ENCODE results near the gene NSUN5. TPM values are rescaled to one million over a fixed set of nuclear protein-coding genes. Genes with fewer than 3 reads are reported as not detected.

Gene NSUN5
- 55.8 and 56.2 TPM in 2 replicates for total RNA-seq (2021; fragmentation: NEBNext Ultra II Directional; extraction: Animal tissue kit (Norgen Biotek cat#: 25700))
- 89.0 and 110 TPM in 2 replicates for polyA plus RNA-seq (2011; rRNA removed)
- 78.6 TPM for polyA plus RNA-seq (2011; cell fraction: cytosol; rRNA removed)
- 129 TPM for polyA plus RNA-seq (2011; cell fraction: nucleus; rRNA removed)
- polyA plus RNA-seq (2012, experiment 1 of 2): 42.7 to 66.1 TPM (median 61.8 TPM) in 4 replicates
- polyA plus RNA-seq (2012, experiment 2 of 2): 70.2 TPM
- 34.2 TPM for polyA plus RNA-seq (2013, experiment 1 of 2)
- polyA plus RNA-seq (2013, experiment 2 of 2): 31.1 TPM
- 33.9 and 41.3 TPM in 2 replicates for polyA minus RNA-seq (2011; rRNA and poly(A)+ RNA removed)
- polyA minus RNA-seq (2011; cell fraction: cytosol; rRNA and poly(A)+ RNA removed): 46.5 TPM
- polyA minus RNA-seq (2011; cell fraction: nucleus; rRNA and poly(A)+ RNA removed): 33.1 TPM
- long read RNA-seq, experiment 1, transcript NSUN5-204 (10 exons, 1,663 nt): major isoform, 18 of 85 reads
- long read RNA-seq, experiment 1, partial matches to known transcripts: 60 of 85 reads
- long read RNA-seq, experiment 1, other reads (novel, unspliced or antisense): 3 of 85 reads
- long read RNA-seq, experiment 2, transcript NSUN5-201 (9 exons, 1,672 nt): minor isoform, 6 of 76 reads
- long read RNA-seq, experiment 2, transcript NSUN5-202 (10 exons, 1,602 nt): minor isoform, 5 of 76 reads
- long read RNA-seq, experiment 2, transcript NSUN5-204 (10 exons, 1,663 nt): major isoform, 57 of 76 reads
- long read RNA-seq, experiment 2, partial matches to known transcripts: 4 of 76 reads
- long read RNA-seq, experiment 2, other reads (novel, unspliced or antisense): 4 of 76 reads

- Histone ChIP-seq H3K27ac (ENCODE audit: low read depth, low read length) (no peak within 1 kb of the TSS), H3K18ac (ENCODE audit: extremely low read depth, low read length) (no peak within 1 kb of the TSS; the same call in none of the 2 replicates), H2BK15ac (ENCODE audit: low read length) (no peak within 1 kb of the TSS), H3K4ac (replicated peaks; ENCODE audit: insufficient read length, low read depth, low read length) (no peak within 1 kb of the TSS), H3K79me2 (ENCODE audit: control insufficient read depth in 1 of 2, insufficient read depth in 2 of 2, low read length in 2 of 2) (peaks cover 3 to 21% of the 10 kb centered on the region in 2 experiments; a peak in 3 of 4 replicates), H2AFZ (ENCODE audit: low read length) (no peak within 1 kb of the TSS), H4K20me1 (replicated peaks in 1 of 2; ENCODE audit: control insufficient read depth in 1 of 2, insufficient read depth in 2 of 2, low read length in 2 of 2) (peaks cover 0 to 2% of the 10 kb centered on the region in 2 experiments), H3K14ac (ENCODE audit: insufficient read length) (no peak within 1 kb of the TSS), H3K56ac (replicated peaks; ENCODE audit: insufficient read length, low read depth, low read length) (no peak within 1 kb of the TSS), H2AK5ac (ENCODE audit: low read depth, low read length) (0 out of 2 replicates have a peak within 1 kb of the TSS, but pooled peaks have one; percentile 6), H3K79me1 (ENCODE audit: low read depth, low read length) (peaks cover 2% of the 10 kb centered on the region; the same call in 1 of the 2 replicates), H2BK12ac (ENCODE audit: low read depth, low read length) (no peak within 1 kb of the TSS), H3K4me1 (replicated peaks in 1 of 4; ENCODE audit: control insufficient read depth in 3 of 4, insufficient read depth in 4 of 4, low read length in 3 of 4) (no peaks in the 10 kb centered on the region; a peak in 2 of 7 replicates), H3K23me2 (ENCODE audit: low read depth, low read length) (peaks cover 7% of the 10 kb centered on the region; the same call in 1 of the 2 replicates), H3K27me3 (replicated peaks in 1 of 4; ENCODE audit: control insufficient read depth in 3 of 4, extremely low read depth in 1 of 4, insufficient read depth in 3 of 4, low read length in 3 of 4) (no peaks in the 10 kb centered on the region; a peak in 1 of 7 replicates), H2BK120ac (replicated peaks; ENCODE audit: low read depth, low read length) (no peak within 1 kb of the TSS), H2BK5ac (ENCODE audit: low read depth, low read length) (0 out of 2 replicates have a peak within 1 kb of the TSS, but pooled peaks have one; percentile 75), H4K5ac (ENCODE audit: insufficient read length, low read depth, low read length) (peak within 1 kb of the TSS; percentile 62), H3K4me3 (ENCODE audit: extremely low read depth in 1 of 4, insufficient read depth in 2 of 4, low read depth in 3 of 4, low read length in 4 of 4) (peak within 1 kb of the TSS; percentile 59 to 81 (median 72)), H3K4me2 (ENCODE audit: insufficient read depth in 1 of 2, low read depth in 2 of 2, low read length in 2 of 2) (peak within 1 kb of the TSS; percentile 69 to 71), H3K23ac (ENCODE audit: insufficient read length) (no peak within 1 kb of the TSS), H4K8ac (ENCODE audit: extremely low read depth, insufficient read depth, low read length) (peak within 1 kb of the TSS; percentile 57), H2BK20ac (ENCODE audit: low read length) (no peak within 1 kb of the TSS), H4K91ac (replicated peaks; ENCODE audit: insufficient read length, low read length) (no peak within 1 kb of the TSS), H3K9me3 (ENCODE audit: insufficient read depth in 2 of 2, low read depth in 1 of 2, low read length in 1 of 2) (no peaks in the 10 kb centered on the region), H3K9ac (replicated peaks in 1 of 4; ENCODE audit: extremely low read depth in 1 of 4, low read depth in 3 of 4, low read length in 3 of 4) (peak within 1 kb of the TSS in 3 of 4 experiments; percentile 59 to 63 (median 60); a peak in 5 of 7 replicates), H3K36me3 (ENCODE audit: control insufficient read depth in 2 of 4, insufficient read depth in 4 of 4, low read length in 3 of 4) (peaks cover 4 to 25% (median 15%) of the 10 kb centered on the region in 4 experiments; a peak in 7 of 8 replicates)
- POLR2A ChIA-PET (ENCODE audit: partially characterized antibody): interaction anchor here (0.9 to 1.6 kb wide), 4 partner anchors 22 to 173 kb away, joined by 3 to 4 read pairs (median 3); no protein-coding TSS in a partner anchor
- CTCF ChIA-PET (ENCODE audit: partially characterized antibody): interaction anchor here (1.0 to 1.9 kb wide), 3 partner anchors 32 to 143 kb away, joined by 3 to 4 read pairs (median 4); no protein-coding TSS in a partner anchor
- FAIRE-seq (no peak), DNase-seq (ENCODE audit: low read depth in 1 of 2, low spot score in 2 of 2) (peak; percentile 62 to 86)
- WGBS, 2 experiments (ENCODE audit: extremely low coverage in 1 of 2, insufficient coverage in 1 of 2, insufficient read length in 1 of 2, insufficient replicate concordance in 2 of 2, low coverage in 1 of 2, low lambda C conversion rate in 2 of 2, missing lambda C conversion rate in 1 of 2): 21% methylated on average over 40 of the region's 40 CpGs; no CpG with 5 or more reads in 1 of the 2 experiments
- TF ChIP-seq, protein P1, sequence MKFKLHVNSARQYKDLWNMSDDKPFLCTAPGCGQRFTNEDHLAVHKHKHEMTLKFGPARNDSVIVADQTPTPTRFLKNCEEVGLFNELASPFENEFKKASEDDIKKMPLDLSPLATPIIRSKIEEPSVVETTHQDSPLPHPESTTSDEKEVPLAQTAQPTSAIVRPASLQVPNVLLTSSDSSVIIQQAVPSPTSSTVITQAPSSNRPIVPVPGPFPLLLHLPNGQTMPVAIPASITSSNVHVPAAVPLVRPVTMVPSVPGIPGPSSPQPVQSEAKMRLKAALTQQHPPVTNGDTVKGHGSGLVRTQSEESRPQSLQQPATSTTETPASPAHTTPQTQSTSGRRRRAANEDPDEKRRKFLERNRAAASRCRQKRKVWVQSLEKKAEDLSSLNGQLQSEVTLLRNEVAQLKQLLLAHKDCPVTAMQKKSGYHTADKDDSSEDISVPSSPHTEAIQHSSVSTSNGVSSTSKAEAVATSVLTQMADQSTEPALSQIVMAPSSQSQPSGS (IDR thresholded peaks at IDR 0.05; ENCODE audit: low read length): no peak
- TF ChIP-seq SIN3A (conservative IDR thresholded peaks at IDR 0.05 in 1 of 2, IDR thresholded peaks at IDR 0.05 in 1 of 2; ENCODE audit: low read depth in 1 of 2, low read length in 2 of 2) (peak in 1 of 2 experiments; percentile 59; a peak in 1 of 4 replicates), TAF1 (IDR thresholded peaks at IDR 0.05; ENCODE audit: low read depth, low read length) (peak; percentile 63; the same call in 1 of the 2 replicates), KDM4A (IDR thresholded peaks at IDR 0.05; ENCODE audit: low read depth, low read length, severe bottlenecking) (peak; percentile 39), SUZ12 (IDR thresholded peaks at IDR 0.05; ENCODE audit: low read length) (no peak), SRF (IDR thresholded peaks at IDR 0.05; ENCODE audit: low read depth, low read length) (0 out of 2 replicates have a peak, but pooled peaks have one; percentile 25)
These were observed at the start of gene NSUN5 for GRCh38 chr7:73308665-73309214. Gene NSUN5 (minus strand): TSS chr7:73308826. CDS start chr7:73308790, 36 bp downstream.
